Karpas-422 (cell line): ENCODE measurements around the gene UVSSA. TPM values are rescaled to one million over a fixed set of nuclear protein-coding genes. Genes with fewer than 3 reads are reported as not detected.
"Not testable (repeated sequence)": the region's sequence is repeated elsewhere in the genome, so short reads cannot be mapped to it uniquely, and the experiment has no call there.

Source experiments
- DNase-seq: peaks from one replicate; pipeline ENCODE4 v3.0.0-alpha.2; 2015
- H2AFZ ChIP-seq: fragments of 200-600 bp; sonication (generic); 2 replicates; pipeline ENCODE4 v1.6.1; 2014; ENCODE audit warnings: antibody characterized with exemption, low read length, mixed read lengths
- H3K27ac ChIP-seq: fragments of 200-600 bp; sonication (generic); 2 replicates; pipeline ENCODE4 v1.5.1; 2014; ENCODE audit warnings: mild to moderate bottlenecking, low read length, moderate library complexity
- H3K27me3 ChIP-seq: fragments of 200-600 bp; sonication (generic); 2 replicates; pipeline ENCODE4 v1.6.1; 2014; ENCODE audit warnings: low read length, mixed read lengths
- H3K36me3 ChIP-seq: fragments of 200-600 bp; sonication (generic); 2 replicates; pipeline ENCODE4 v1.6.1; 2014; ENCODE audit warnings: low read length, mixed read lengths; ENCODE audit not compliant: insufficient read depth
- H3K4me1 ChIP-seq: fragments of 200-600 bp; sonication (generic); 2 replicates; pipeline ENCODE4 v1.6.1; 2014; ENCODE audit warnings: mild to moderate bottlenecking, low read length, mixed read lengths
- H3K4me2 ChIP-seq: fragments of 200-600 bp; sonication (generic); 2 replicates; pipeline ENCODE4 v1.6.1; 2014; ENCODE audit warnings: low read length, low read depth, mild to moderate bottlenecking; ENCODE audit not compliant: poor library complexity, severe bottlenecking
- H3K4me3 ChIP-seq: fragments of 200-600 bp; sonication (generic); 2 replicates; pipeline ENCODE4 v1.5.1; 2014; ENCODE audit warnings: mild to moderate bottlenecking, antibody characterized with exemption, low read length, mixed read lengths
- H3K79me2 ChIP-seq: fragments of 200-600 bp; sonication (generic); 2 replicates; pipeline ENCODE4 v1.6.1; 2014; ENCODE audit warnings: mild to moderate bottlenecking, low read length, mixed read lengths
- H3K9ac ChIP-seq: fragments of 200-600 bp; sonication (generic); 2 replicates; pipeline ENCODE4 v1.6.0; 2014; ENCODE audit warnings: low read length
- H3K9me2 ChIP-seq: fragments of 200-600 bp; sonication (generic), shearing (Covaris generic); replicated peaks from 2 replicates; pipeline ENCODE4 v1.6.0; 2014; ENCODE audit warnings: mild to moderate bottlenecking, low read length, moderate library complexity; ENCODE audit not compliant: insufficient read depth
- H3K9me3 ChIP-seq: fragments of 300-700, 200-600 bp; sonication (generic); 2 replicates; pipeline ENCODE4 v1.6.1; 2014; ENCODE audit warnings: low read length, mixed read lengths
- H4K20me1 ChIP-seq: fragments of 200-600 bp; sonication (generic); 2 replicates; pipeline ENCODE4 v1.6.1; 2014; ENCODE audit warnings: mild to moderate bottlenecking, antibody characterized with exemption, low read length, low read depth; ENCODE audit not compliant: insufficient read depth
- total RNA-seq: library from RNA; depleted of rRNA; stranded (reverse); fragments of >200 nt; shearing (Covaris generic); gene quantifications from 2 replicates; pipeline ENCODE4 v1.2.3, GENCODE V29; 2014; ENCODE audit warnings: low replicate concordance

UVSSA gene
- total RNA-seq, 1 experiment from 2014 or later = 12.4 TPM

DNA sequence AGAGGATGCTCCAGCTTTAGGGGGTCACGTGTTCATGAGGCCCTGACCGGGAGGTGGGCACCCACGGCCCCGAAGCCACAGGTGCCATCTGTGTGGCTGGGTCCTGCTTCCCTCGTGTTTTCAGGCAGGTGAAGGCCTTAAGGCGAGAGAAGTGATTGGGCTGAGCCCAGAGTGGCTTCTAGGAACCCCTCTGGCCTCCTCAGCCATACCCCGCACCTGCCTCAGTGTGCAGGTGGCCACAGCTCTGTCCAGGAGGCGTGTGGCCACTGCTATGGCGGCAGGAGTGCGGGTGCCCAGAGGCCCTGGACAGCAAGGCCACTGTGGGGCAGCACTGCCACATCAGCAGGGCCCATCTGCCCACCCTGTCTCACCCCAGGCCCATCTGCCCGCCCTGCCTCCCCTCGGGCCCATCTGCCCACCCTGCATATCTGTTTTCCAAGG, 34.2 kb downstream of the UVSSA start:
- Histone ChIP-seq H3K9me2 (no peaks in the 10 kb centered on the region), H3K9me3 (no peaks in the 10 kb centered on the region), H2AFZ (no peak overlapping the region), H3K4me2 (no peak overlapping the region), H3K79me2 (no peaks in the 10 kb centered on the region), H3K4me3 (no peak overlapping the region), H3K27me3 (no peaks in the 10 kb centered on the region), H3K36me3 (no peaks in the 10 kb centered on the region), H4K20me1 (no peaks in the 10 kb centered on the region), H3K4me1 (no peaks in the 10 kb centered on the region), H3K27ac (no peak overlapping the region), H3K9ac (no peak overlapping the region)
- DNase-seq = no peak

GRCh38 chr4:1381944-1382541, 35.0 kb downstream of the UVSSA start:
- no peak overlapping the region for H3K27ac ChIP-seq
- no peak overlapping the region for H3K4me3 ChIP-seq
- H3K4me1 ChIP-seq = no peaks in the 10 kb centered on the region
- DNase-seq = no peak
- H3K9me3 ChIP-seq = no peaks in the 10 kb centered on the region
- no peaks in the 10 kb centered on the region for H3K9me2 ChIP-seq
- H3K9ac ChIP-seq = no peak overlapping the region
- H3K4me2 ChIP-seq = no peak overlapping the region
- peaks cover 5% of the 10 kb centered on the region; the same call in 1 of the 2 replicates for H3K36me3 ChIP-seq
- H3K79me2 ChIP-seq = no peaks in the 10 kb centered on the region
- H3K27me3 ChIP-seq = no peaks in the 10 kb centered on the region
- H2AFZ ChIP-seq = no peak overlapping the region
- H4K20me1 ChIP-seq = no peaks in the 10 kb centered on the region

- H3K4me2 ChIP-seq = no peak overlapping the region
- no peak overlapping the region for H3K9ac ChIP-seq
- H3K4me3 ChIP-seq = no peak overlapping the region
- no peak overlapping the region for H3K27ac ChIP-seq
- H2AFZ ChIP-seq = no peak overlapping the region
- H3K27me3 ChIP-seq = no peaks in the 10 kb centered on the region
- H3K9me3 ChIP-seq = 0 out of 2 replicates have a peak, but pooled peaks cover 4% of the 10 kb centered on the region
- DNase-seq = no peak
- peaks cover 13% of the 10 kb centered on the region; the same call in 1 of the 2 replicates for H3K36me3 ChIP-seq
- no peaks in the 10 kb centered on the region for H4K20me1 ChIP-seq
- no peaks in the 10 kb centered on the region for H3K9me2 ChIP-seq
- no peaks in the 10 kb centered on the region for H3K4me1 ChIP-seq
- no peaks in the 10 kb centered on the region for H3K79me2 ChIP-seq
Observed at GRCh38 chr4:1382776-1383727, 36.0 kb downstream of the UVSSA start.

DNA sequence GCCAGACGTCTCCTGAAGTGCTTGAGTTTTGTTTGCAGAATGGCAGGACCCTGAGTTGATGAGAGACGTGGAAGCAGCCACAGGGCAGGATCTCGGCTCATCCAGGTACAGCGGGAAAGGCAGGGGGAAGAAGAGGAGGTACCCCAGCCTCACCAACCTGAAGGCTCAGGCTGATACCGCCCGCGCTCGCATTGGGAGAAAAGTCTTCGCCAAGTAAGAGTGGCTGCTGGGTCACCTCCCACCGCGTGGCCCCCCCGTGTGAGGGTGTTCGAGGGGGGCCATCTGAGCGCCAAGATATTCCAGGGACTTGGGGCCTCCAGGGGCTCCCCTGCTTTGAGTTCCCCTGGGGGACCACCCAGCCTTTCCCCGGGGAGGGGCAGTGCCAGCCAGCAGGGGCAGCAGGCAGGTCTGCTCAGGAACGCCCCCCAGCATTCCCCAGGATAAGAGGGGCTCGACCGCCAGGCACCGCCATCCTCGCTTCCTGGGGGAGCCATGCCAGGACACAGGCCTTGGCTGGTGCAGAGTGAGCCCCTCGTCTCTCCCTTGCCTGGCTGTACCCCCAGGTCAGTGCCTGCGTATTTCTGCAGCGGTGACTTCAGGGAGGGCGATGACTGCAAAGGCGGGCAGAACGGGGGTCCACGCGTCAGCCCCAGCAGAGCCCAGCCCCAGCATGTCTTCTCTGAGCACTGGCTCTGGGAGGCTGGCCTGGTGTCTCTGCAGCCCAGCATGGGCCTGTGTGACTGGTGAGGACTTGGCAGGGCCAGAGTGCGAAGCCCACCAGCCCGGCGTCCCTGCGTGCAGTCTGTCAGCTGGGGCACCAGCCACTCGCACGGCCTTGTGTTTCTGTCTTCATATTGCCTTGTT, 37.0 kb downstream of the UVSSA start:
- DNase-seq = no peak

DNA sequence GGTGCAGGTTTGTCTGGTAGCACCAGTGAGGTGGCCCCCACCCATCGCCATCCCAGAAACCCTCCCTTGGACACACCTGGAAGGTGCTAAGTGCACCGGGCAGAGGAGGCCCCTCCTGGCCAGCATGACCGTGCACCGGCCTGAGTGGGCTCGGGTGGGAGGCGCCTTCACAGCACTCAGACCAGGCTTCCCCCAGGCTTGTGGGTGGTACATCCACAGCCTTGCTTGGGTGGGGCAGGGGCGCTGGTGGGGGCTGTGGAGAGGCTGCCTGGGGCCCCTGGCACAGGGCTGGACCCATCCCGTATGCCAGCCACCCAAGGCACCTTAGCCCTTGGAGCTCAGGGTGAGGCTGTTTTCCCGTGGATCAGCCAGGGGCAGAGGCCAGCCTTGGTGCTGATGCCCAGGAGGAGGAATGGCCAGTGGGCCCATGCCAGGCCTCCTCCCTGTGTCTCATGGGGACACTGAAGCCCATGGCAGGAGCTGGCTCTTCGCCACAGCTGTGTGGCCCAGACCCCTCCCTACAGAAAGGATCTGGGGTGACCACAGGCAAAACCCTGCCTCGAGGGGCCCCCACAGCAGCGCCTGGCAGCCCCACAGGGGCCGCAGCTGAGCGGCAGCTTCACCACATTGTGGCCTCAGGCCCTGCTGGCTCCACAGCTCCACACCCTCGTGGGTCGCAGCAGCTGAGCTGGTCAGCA, 37.8 kb downstream of the UVSSA start:
- H3K9ac ChIP-seq = no peak overlapping the region
- no peak for DNase-seq

More for the DNA sequence above, 37.0 kb downstream of the UVSSA start:
- peaks cover 22% of the 10 kb centered on the region for H3K36me3 ChIP-seq
- no peaks in the 10 kb centered on the region for H3K79me2 ChIP-seq
- no peak overlapping the region for H2AFZ ChIP-seq
- H4K20me1 ChIP-seq = no peaks in the 10 kb centered on the region
- no peaks in the 10 kb centered on the region for H3K27me3 ChIP-seq
- no peak overlapping the region for H3K27ac ChIP-seq
- H3K4me1 ChIP-seq = no peaks in the 10 kb centered on the region
- peaks cover 11% of the 10 kb centered on the region; the same call in 1 of the 2 replicates for H3K9me3 ChIP-seq
- H3K9me2 ChIP-seq = no peaks in the 10 kb centered on the region
- H3K9ac ChIP-seq = no peak overlapping the region
- no peak overlapping the region for H3K4me2 ChIP-seq
- no peak overlapping the region for H3K4me3 ChIP-seq

GRCh38 chr4:1385373-1386340, 38.6 kb downstream of the UVSSA start:
- Histone ChIP-seq H4K20me1 (no peaks in the 10 kb centered on the region), H3K9ac (no peak overlapping the region), H3K9me3 (peaks cover 18% of the 10 kb centered on the region), H3K4me1 (no peaks in the 10 kb centered on the region), H2AFZ (no peak overlapping the region), H3K27me3 (no peaks in the 10 kb centered on the region), H3K4me2 (no peak overlapping the region), H3K36me3 (peaks cover 34% of the 10 kb centered on the region), H3K79me2 (no peaks in the 10 kb centered on the region), H3K4me3 (no peak overlapping the region), H3K9me2 (no peaks in the 10 kb centered on the region), H3K27ac (no peak overlapping the region)
- DNase-seq = no peak

More for the DNA sequence above, 37.8 kb downstream of the UVSSA start:
- H4K20me1 ChIP-seq = no peaks in the 10 kb centered on the region
- H3K27me3 ChIP-seq = no peaks in the 10 kb centered on the region
- no peak overlapping the region for H3K4me3 ChIP-seq
- peaks cover 11% of the 10 kb centered on the region; the same call in 1 of the 2 replicates for H3K9me3 ChIP-seq
- H3K79me2 ChIP-seq = no peaks in the 10 kb centered on the region
- peaks cover 29% of the 10 kb centered on the region for H3K36me3 ChIP-seq
- no peak overlapping the region for H2AFZ ChIP-seq
- H3K4me2 ChIP-seq = no peak overlapping the region
- no peaks in the 10 kb centered on the region for H3K9me2 ChIP-seq
- no peaks in the 10 kb centered on the region for H3K4me1 ChIP-seq
- H3K27ac ChIP-seq = no peak overlapping the region

DNA sequence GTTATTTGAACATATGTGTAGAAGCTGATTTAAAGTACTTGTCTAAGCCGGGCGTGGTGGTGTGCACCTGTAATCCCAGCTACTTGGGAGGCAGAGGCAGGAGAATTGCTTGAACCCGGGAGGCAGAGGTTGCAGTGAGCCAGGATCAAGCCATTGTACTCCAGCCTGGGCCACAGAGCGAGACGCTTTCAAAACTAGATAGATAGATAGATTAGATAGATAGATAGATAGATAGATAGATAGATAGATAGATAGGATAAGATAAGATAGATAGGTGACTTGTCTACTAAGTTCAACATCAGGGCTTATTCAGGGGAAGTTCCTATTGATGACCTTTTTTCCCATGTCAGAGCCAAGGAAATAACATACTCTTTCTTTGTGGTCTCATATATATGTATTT, 46.4 kb downstream of the UVSSA start:
- not testable (repeated sequence) for H3K4me1 ChIP-seq, H3K79me2 ChIP-seq, H3K9me2 ChIP-seq, H3K27ac ChIP-seq, H2AFZ ChIP-seq, H3K9ac ChIP-seq, H3K4me2 ChIP-seq, DNase-seq, H3K4me3 ChIP-seq, H4K20me1 ChIP-seq, H3K27me3 ChIP-seq
- peaks cover 50% of the 10 kb centered on the region for H3K9me3 ChIP-seq
- peaks cover 56% of the 10 kb centered on the region for H3K36me3 ChIP-seq
